Measurements from ENCODE around the gene POMGNT2.

- TF ChIP-seq CTCF (conservative IDR thresholded peaks at IDR 0.05; ENCODE audit: low read depth in 2 of 2): no peak
- no peak for TF ChIP-seq EZH2phosphoT487 (IDR thresholded peaks at IDR 0.05; ENCODE audit: unreplicated experiment)
- no peak for TF ChIP-seq REST (IDR thresholded peaks at IDR 0.05; ENCODE audit: unreplicated experiment)
- TF ChIP-seq ETS1 (IDR thresholded peaks at IDR 0.05): no peak
- no peak for TF ChIP-seq ZNF331 (CRISPR knock-in tag; IDR thresholded peaks at IDR 0.05; ENCODE audit: low read depth)
- no peak for TF ChIP-seq POLR2AphosphoS5 (IDR thresholded peaks at IDR 0.05; ENCODE audit: low read depth)
- no peak for TF ChIP-seq EZH2 (IDR thresholded peaks at IDR 0.05; ENCODE audit: low read depth, unreplicated experiment)
- TF ChIP-seq CREB1 (CRISPR knock-in tag; IDR thresholded peaks at IDR 0.05; ENCODE audit: low read depth): no peak
- TF ChIP-seq ZNF114 (CRISPR knock-in tag; IDR thresholded peaks at IDR 0.05): no peak
These were observed 71.0 kb downstream of the POMGNT2 start for GRCh38 chr3:43034911-43035310.
